ENCODE measurements around the gene ANG. TPM values are rescaled to one million over a fixed set of nuclear protein-coding genes. Genes with fewer than 3 reads are reported as not detected.
A peak's percentile ranks its signal among the peaks of the same experiment; 100 is the strongest.

The ANG gene
- total and polyA plus RNA-seq, 3 donors from 2014 or later: 27.7 to 42.7 (median 28.9) TPM

DNA sequence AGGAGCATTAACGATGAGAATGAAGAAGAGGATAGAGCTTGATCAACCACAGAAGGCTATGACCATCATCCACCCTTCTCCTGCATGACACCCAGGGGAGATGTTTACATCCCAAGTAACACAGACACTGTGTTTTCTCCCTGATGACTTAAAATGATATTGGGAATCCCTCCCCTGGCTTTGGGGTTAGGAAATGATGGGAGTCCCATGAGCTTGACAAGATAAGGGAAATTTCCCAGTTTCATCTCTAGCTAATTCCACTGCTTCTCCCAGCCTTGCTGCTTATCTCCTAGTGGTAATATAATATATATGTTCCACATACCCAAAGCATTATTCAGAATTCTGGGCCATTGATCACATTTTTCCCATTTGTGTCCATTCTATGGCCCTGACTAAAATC, 43.1 kb upstream of the ANG start:
- intact Hi-C loops (cut with DNase I; ENCODE audit: low total_unique reads): no loop called here
- Histone ChIP-seq H3K27ac (no peak overlapping the region), H3K9me3 (no peaks in the 10 kb centered on the region), H3K27me3 (no peaks in the 10 kb centered on the region), H3K36me3 (ENCODE audit: low read depth, missing control alignments) (no peaks in the 10 kb centered on the region), H3K4me1 (peaks cover 12% of the 10 kb centered on the region), H3K4me3 (no peak overlapping the region)
- DNase-seq: no peak
- WGBS, 2 donors: 87 to 88% methylated on average over 1 of the region's 1 CpG
- TF ChIP-seq, protein P1, sequence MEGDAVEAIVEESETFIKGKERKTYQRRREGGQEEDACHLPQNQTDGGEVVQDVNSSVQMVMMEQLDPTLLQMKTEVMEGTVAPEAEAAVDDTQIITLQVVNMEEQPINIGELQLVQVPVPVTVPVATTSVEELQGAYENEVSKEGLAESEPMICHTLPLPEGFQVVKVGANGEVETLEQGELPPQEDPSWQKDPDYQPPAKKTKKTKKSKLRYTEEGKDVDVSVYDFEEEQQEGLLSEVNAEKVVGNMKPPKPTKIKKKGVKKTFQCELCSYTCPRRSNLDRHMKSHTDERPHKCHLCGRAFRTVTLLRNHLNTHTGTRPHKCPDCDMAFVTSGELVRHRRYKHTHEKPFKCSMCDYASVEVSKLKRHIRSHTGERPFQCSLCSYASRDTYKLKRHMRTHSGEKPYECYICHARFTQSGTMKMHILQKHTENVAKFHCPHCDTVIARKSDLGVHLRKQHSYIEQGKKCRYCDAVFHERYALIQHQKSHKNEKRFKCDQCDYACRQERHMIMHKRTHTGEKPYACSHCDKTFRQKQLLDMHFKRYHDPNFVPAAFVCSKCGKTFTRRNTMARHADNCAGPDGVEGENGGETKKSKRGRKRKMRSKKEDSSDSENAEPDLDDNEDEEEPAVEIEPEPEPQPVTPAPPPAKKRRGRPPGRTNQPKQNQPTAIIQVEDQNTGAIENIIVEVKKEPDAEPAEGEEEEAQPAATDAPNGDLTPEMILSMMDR (IDR thresholded peaks at IDR 0.05): no peak
- no peak for TF ChIP-seq POLR2A (IDR thresholded peaks at IDR 0.05)

DNA sequence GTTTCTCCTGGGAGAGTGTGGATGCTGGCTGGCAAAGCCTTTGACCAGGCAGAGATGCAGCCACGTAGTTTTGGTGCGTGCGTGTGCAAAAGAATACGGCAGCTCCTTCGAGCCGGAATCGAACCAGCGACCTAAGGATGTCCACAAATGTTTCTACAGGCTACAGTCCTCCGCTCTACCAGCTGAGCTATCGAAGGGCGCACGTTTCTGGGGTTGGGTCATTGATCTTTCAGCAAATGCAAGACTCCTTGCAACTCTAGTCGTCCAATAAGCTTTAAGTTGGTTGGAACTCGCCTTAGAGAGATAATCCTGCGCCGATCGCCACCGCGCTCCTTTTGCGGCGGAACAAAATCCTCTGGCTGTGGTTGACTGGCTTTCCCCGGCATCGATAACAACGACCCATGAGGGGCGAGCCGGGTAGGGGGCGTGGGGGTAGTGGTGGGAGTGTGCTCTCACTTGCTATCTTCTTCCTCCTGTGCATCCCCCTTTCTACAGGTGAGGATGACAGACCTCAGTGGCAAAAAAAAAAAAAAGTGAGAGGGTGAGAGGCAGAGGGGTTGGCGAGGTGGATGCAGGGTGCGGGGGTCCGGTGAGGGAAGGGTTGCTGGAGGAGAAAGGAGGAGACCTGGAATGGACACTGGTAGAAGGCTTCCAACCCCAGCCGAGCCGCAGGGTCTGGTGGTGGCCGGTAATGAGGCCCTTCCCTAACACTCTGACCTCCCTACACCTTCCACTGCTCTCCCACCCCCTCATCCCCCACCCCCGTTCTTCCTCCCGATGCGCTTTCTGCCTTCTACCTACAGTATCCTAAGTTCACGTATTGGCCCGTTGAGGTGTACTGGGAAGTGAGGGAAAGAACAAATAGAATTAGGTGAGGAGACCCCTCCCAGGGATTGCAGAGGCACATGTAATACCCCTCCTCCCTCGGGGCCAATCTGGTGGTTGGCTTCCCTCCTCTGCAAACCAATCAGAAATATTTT, 35.3 kb upstream of the ANG start:
- no peaks in the 10 kb centered on the region for H3K4me1 ChIP-seq
- DNase-seq: peak; percentile 85
- H3K27ac ChIP-seq: peak overlapping the region in 1 of 2 donors; percentile 56
- H3K27me3 ChIP-seq: no peaks in the 10 kb centered on the region
- TF ChIP-seq, protein P1 (IDR thresholded peaks at IDR 0.05): no peak
- no peak for TF ChIP-seq POLR2A (IDR thresholded peaks at IDR 0.05)
- peak overlapping the region; percentile 20 to 48 for H3K4me3 ChIP-seq
- 2% methylated on average over 39 of the region's 39 CpGs for WGBS, 2 donors
- no peaks in the 10 kb centered on the region for H3K36me3 ChIP-seq (ENCODE audit: low read depth, missing control alignments)
- intact Hi-C loops (cut with DNase I; ENCODE audit: low total_unique reads): no loop called here
- H3K9me3 ChIP-seq: no peaks in the 10 kb centered on the region

DNA sequence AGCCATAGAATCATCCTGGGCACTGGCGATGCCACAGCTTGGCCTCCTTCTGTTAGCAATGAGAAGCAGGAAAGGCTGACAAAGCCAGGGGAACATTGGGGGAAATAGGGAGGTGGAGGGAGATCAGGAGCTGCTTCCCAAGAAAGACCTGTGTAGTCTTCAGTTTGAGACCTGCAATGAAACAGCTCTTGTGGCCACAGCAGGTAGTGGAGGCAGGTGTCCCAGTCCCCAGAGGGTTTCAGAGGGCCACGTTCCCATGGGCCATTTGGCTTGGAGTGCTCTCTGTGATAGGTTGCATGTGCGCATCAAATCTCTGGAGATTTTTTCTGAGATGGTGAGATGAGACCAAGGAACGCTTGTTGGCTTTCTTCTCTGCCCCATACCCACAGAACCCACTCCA, 32.7 kb upstream of the ANG start:
- H3K27ac ChIP-seq: no peak overlapping the region
- intact Hi-C loops (cut with DNase I; ENCODE audit: low total_unique reads): no loop called here
- no peaks in the 10 kb centered on the region for H3K27me3 ChIP-seq
- no peaks in the 10 kb centered on the region for H3K4me1 ChIP-seq
- H3K4me3 ChIP-seq: no peak overlapping the region
- DNase-seq: no peak
- no peaks in the 10 kb centered on the region for H3K36me3 ChIP-seq (ENCODE audit: low read depth, missing control alignments)
- no peak for TF ChIP-seq POLR2A (IDR thresholded peaks at IDR 0.05)
- TF ChIP-seq, protein P1 (IDR thresholded peaks at IDR 0.05): no peak
- no peaks in the 10 kb centered on the region for H3K9me3 ChIP-seq
- 70 to 83% methylated on average over 4 of the region's 4 CpGs for WGBS, 2 donors

- Histone ChIP-seq H3K9me3 (no peaks in the 10 kb centered on the region), H3K36me3 (ENCODE audit: low read depth, missing control alignments) (no peaks in the 10 kb centered on the region), H3K27me3 (no peaks in the 10 kb centered on the region), H3K4me1 (no peaks in the 10 kb centered on the region), H3K27ac (no peak overlapping the region), H3K4me3 (no peak overlapping the region)
- intact Hi-C loops (cut with DNase I; ENCODE audit: low total_unique reads): no loop called here
- DNase-seq: no peak
- TF ChIP-seq POLR2A (IDR thresholded peaks at IDR 0.05): no peak
- TF ChIP-seq, protein P1 (IDR thresholded peaks at IDR 0.05): no peak
- 85 to 87% methylated on average over 4 of the region's 4 CpGs for WGBS, 2 donors
These were observed 32.3 kb upstream of the ANG start for GRCh38 chr14:20656274-20656673.
